Measurements from ENCODE around the gene COPB1. TPM values are rescaled to one million over a fixed set of nuclear protein-coding genes. Genes with fewer than 3 reads are reported as not detected.

COPB1 gene
- polyA plus RNA-seq, 1 experiment, result 285 TPM

- ChIA-PET POLR2A (interaction anchor here (1.2 kb wide), 1 partner anchor 10 kb away, joined by 4 read pairs; no protein-coding TSS in a partner anchor), CTCF (interaction anchor here (0.9 to 1.3 kb wide), 4 partner anchors 20 to 365 kb away, joined by 4 to 5 read pairs (median 4); partner anchors contain the start of gene PSMA1)
- no peak for DNase-seq (ENCODE audit: low read depth, low spot score)
- Histone ChIP-seq H3K27ac (ENCODE audit: low read depth, low read length) (no peak overlapping the region), H3K4me3 (ENCODE audit: low read depth, low read length) (no peak overlapping the region), H3K9me3 (ENCODE audit: control insufficient read depth, insufficient read depth, low read length) (no peaks in the 10 kb centered on the region), H3K27me3 (ENCODE audit: control insufficient read depth, insufficient read depth, low read length) (peaks cover 3% of the 10 kb centered on the region)
- no peak for TF ChIP-seq CTCF (IDR thresholded peaks at IDR 0.05; ENCODE audit: low read depth, low read length)
Measured at GRCh38 chr11:14542324-14542723, 42.7 kb upstream of the COPB1 start.

- Histone ChIP-seq H3K4me3 (ENCODE audit: low read depth, low read length) (no peak overlapping the region), H3K9me3 (ENCODE audit: control insufficient read depth, insufficient read depth, low read length) (no peaks in the 10 kb centered on the region), H3K27me3 (ENCODE audit: control insufficient read depth, insufficient read depth, low read length) (peaks cover 3% of the 10 kb centered on the region), H3K27ac (ENCODE audit: low read depth, low read length) (no peak overlapping the region)
- ChIA-PET POLR2A (interaction anchor here (1.2 kb wide), 1 partner anchor 11 kb away, joined by 4 read pairs; no protein-coding TSS in a partner anchor), CTCF (interaction anchor here (0.9 to 1.3 kb wide), 3 partner anchors 21 to 366 kb away, joined by 4 to 5 read pairs (median 4); partner anchors contain the start of gene PSMA1)
- no peak for TF ChIP-seq CTCF (IDR thresholded peaks at IDR 0.05; ENCODE audit: low read depth, low read length)
- no peak for DNase-seq (ENCODE audit: low read depth, low spot score)
Measured at GRCh38 chr11:14541192-14541947, 41.8 kb upstream of the COPB1 start.

- H3K27me3 ChIP-seq (ENCODE audit: control insufficient read depth, insufficient read depth, low read length), result peaks cover 3% of the 10 kb centered on the region
- ChIA-PET POLR2A (no interaction called here), CTCF (no interaction called here)
- no peak overlapping the region for H3K4me3 ChIP-seq (ENCODE audit: low read depth, low read length)
- H3K9me3 ChIP-seq (ENCODE audit: control insufficient read depth, insufficient read depth, low read length), result no peaks in the 10 kb centered on the region
- TF ChIP-seq CTCF (IDR thresholded peaks at IDR 0.05; ENCODE audit: low read depth, low read length), result no peak
- DNase-seq (ENCODE audit: low read depth, low spot score), result no peak
- H3K27ac ChIP-seq (ENCODE audit: low read depth, low read length), result no peak overlapping the region
Measured at GRCh38 chr11:14539982-14540421, 40.4 kb upstream of the COPB1 start.

GRCh38 chr11:14538926-14539554 is 39.4 kb upstream of the COPB1 start:
- Histone ChIP-seq H3K9me3 (ENCODE audit: control insufficient read depth, insufficient read depth, low read length) (no peaks in the 10 kb centered on the region), H3K27ac (ENCODE audit: low read depth, low read length) (no peak overlapping the region), H3K27me3 (ENCODE audit: control insufficient read depth, insufficient read depth, low read length) (peaks cover 3% of the 10 kb centered on the region), H3K4me3 (ENCODE audit: low read depth, low read length) (no peak overlapping the region)
- DNase-seq (ENCODE audit: low read depth, low spot score), result no peak
- TF ChIP-seq CTCF (IDR thresholded peaks at IDR 0.05; ENCODE audit: low read depth, low read length), result no peak
- CTCF ChIA-PET, result interaction anchor here (1.5 kb wide), 1 partner anchor 369 kb away, joined by 8 read pairs; no protein-coding TSS in a partner anchor
- POLR2A ChIA-PET, result no interaction called here
